NT2/D1 (cell line): Measurements from ENCODE around the gene ALDH18A1.

Experiments
- SUZ12 ChIP-seq: IDR thresholded peaks from 2 replicates; pipeline ENCODE4 v1.6.1; 2011; ENCODE audit not compliant: insufficient read length, insufficient read depth; ENCODE audit errors: extremely low read depth
- YY1 ChIP-seq: IDR thresholded peaks from 2 replicates; pipeline ENCODE4 v1.6.1; 2011; ENCODE audit not compliant: insufficient read length, insufficient read depth
- ZNF274 ChIP-seq: IDR thresholded peaks from 2 replicates; pipeline ENCODE4 v1.6.1; 2011; ENCODE audit warnings: mild to moderate bottlenecking, low read depth, low read length

GRCh38 chr10:95613330-95613729 is 43.2 kb downstream of the ALDH18A1 start:
- TF ChIP-seq YY1 (no peak), ZNF274 (no peak), SUZ12 (no peak)
